Loucy (cell line): ENCODE data around the gene ARID1B.

ENCODE experiments used
- EZH2phosphoT487 ChIP-seq: fragments of 200-600 bp; IDR thresholded peaks from 2 replicates; pipeline ENCODE4 v1.6.1; 2018; ENCODE audit warnings: antibody characterized with exemption, mild to moderate bottlenecking, moderate library complexity, borderline replicate concordance
- TF ChIP-seq, protein P1 (sequence below): fragments of 200-600 bp; sonication (generic); conservative IDR thresholded peaks from 2 replicates; pipeline ENCODE4 v1.5.1; 2014; ENCODE audit warnings: mild to moderate bottlenecking, antibody characterized with exemption, low read length

GRCh38 chr6:157162766-157163433 lies 385.7 kb downstream of the ARID1B start:
- TF ChIP-seq, protein P1, sequence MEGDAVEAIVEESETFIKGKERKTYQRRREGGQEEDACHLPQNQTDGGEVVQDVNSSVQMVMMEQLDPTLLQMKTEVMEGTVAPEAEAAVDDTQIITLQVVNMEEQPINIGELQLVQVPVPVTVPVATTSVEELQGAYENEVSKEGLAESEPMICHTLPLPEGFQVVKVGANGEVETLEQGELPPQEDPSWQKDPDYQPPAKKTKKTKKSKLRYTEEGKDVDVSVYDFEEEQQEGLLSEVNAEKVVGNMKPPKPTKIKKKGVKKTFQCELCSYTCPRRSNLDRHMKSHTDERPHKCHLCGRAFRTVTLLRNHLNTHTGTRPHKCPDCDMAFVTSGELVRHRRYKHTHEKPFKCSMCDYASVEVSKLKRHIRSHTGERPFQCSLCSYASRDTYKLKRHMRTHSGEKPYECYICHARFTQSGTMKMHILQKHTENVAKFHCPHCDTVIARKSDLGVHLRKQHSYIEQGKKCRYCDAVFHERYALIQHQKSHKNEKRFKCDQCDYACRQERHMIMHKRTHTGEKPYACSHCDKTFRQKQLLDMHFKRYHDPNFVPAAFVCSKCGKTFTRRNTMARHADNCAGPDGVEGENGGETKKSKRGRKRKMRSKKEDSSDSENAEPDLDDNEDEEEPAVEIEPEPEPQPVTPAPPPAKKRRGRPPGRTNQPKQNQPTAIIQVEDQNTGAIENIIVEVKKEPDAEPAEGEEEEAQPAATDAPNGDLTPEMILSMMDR: no peak
- no peak for TF ChIP-seq EZH2phosphoT487
